ENCODE results near the gene MSS51.

MSS51 gene

GRCh38 chr10:73423309-73423708, 10.1 kb downstream of the MSS51 start:
- no peak for DNase-seq (ENCODE audit: low read depth)
- no peak overlapping the region for H3K4me3 ChIP-seq (ENCODE audit: low read depth, low read length)
- TF ChIP-seq, protein P1, sequence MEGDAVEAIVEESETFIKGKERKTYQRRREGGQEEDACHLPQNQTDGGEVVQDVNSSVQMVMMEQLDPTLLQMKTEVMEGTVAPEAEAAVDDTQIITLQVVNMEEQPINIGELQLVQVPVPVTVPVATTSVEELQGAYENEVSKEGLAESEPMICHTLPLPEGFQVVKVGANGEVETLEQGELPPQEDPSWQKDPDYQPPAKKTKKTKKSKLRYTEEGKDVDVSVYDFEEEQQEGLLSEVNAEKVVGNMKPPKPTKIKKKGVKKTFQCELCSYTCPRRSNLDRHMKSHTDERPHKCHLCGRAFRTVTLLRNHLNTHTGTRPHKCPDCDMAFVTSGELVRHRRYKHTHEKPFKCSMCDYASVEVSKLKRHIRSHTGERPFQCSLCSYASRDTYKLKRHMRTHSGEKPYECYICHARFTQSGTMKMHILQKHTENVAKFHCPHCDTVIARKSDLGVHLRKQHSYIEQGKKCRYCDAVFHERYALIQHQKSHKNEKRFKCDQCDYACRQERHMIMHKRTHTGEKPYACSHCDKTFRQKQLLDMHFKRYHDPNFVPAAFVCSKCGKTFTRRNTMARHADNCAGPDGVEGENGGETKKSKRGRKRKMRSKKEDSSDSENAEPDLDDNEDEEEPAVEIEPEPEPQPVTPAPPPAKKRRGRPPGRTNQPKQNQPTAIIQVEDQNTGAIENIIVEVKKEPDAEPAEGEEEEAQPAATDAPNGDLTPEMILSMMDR (IDR thresholded peaks at IDR 0.05; ENCODE audit: insufficient read depth, low read depth, low read length, missing control alignments): no peak

GRCh38 chr10:73416571-73416970, 16.8 kb downstream of the MSS51 start:
- DNase-seq (ENCODE audit: low read depth): no peak
- TF ChIP-seq, protein P1 (IDR thresholded peaks at IDR 0.05; ENCODE audit: insufficient read depth, low read depth, low read length, missing control alignments): no peak
- no peak overlapping the region for H3K4me3 ChIP-seq (ENCODE audit: low read depth, low read length)

DNA sequence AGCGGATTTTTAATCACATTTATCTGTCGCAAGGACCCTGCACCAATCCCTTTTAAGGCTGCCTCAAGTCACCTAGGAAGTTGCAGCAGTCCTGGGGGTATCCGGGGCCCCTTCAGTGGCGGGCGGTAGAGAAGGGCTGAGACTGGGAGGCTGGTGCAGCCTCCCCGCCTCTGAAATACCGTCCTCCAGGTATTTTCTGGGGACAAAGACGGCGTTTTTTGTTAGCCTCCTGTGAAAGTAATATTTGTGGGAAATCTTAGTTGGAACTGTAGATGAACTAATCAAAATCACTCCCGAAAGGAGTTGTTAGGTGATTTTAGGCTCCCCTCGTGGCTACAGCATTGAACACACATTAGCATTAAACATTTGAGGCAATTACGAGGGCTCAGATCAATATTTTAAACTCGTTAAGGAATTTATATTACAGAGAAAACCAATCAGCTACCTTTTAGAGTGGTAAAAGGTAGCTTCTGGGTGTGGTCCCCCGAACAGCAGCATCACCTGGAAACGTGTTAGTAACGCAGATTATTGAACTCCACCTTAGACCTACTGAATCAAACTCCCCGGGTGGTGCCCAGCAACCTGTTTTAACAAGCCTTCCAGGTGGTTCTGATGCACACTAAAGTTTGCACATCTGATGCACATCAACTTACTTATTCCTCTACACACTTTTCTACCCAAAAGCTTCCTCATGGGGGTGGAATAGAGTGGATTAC, 19.0 kb downstream of the MSS51 start:
- DNase-seq (ENCODE audit: low read depth): no peak
- peak overlapping the region; percentile 97 for H3K4me3 ChIP-seq (ENCODE audit: low read depth, low read length)
- TF ChIP-seq, protein P1 (IDR thresholded peaks at IDR 0.05; ENCODE audit: insufficient read depth, low read depth, low read length, missing control alignments): no peak

- DNase-seq (ENCODE audit: low read depth): peak; percentile 93
- H3K4me3 ChIP-seq (ENCODE audit: low read depth, low read length): peak within 1 kb of the TSS; percentile 97
Measured at GRCh38 chr10:73413528-73414229, 19.7 kb downstream of the MSS51 start, which contains the start of gene ANXA7. TSS of gene ANXA7 (minus strand) at chr10:73414058. CDS start at chr10:73400856, 13,202 bp downstream.

GRCh38 chr10:73413108-73413527, 20.2 kb downstream of the MSS51 start:
- DNase-seq (ENCODE audit: low read depth): peak; percentile 81
- TF ChIP-seq, protein P1 (IDR thresholded peaks at IDR 0.05; ENCODE audit: insufficient read depth, low read depth, low read length, missing control alignments): no peak
- H3K4me3 ChIP-seq (ENCODE audit: low read depth, low read length): peak overlapping the region; percentile 97

More at GRCh38 chr10:73413528-73414229, 19.7 kb downstream of the MSS51 start, which contains the start of gene ANXA7:
- TF ChIP-seq, protein P1 (IDR thresholded peaks at IDR 0.05; ENCODE audit: insufficient read depth, low read depth, low read length, missing control alignments): peak; percentile 8

DNA sequence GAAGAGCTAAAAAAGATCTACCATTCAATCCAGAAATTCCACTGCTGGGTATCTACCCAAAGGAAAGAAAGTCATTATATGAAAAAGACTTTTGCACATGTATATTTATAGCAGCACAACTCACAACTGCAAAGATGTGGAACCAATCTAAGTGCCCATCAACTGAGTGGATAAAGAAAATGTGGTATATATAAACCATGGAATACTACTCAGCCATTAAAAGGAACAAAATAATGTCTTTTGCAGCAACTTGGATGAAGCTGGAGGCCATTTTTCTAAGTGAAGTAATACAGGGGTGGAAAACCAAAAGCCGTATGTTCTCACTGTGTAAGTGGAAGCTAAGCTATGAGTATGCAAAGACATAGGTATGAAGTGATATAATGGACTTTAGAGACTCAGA, 22.5 kb downstream of the MSS51 start:
- TF ChIP-seq, protein P1 (IDR thresholded peaks at IDR 0.05; ENCODE audit: insufficient read depth, low read depth, low read length, missing control alignments): no peak

More for the DNA sequence above, 22.5 kb downstream of the MSS51 start:
- no peak for DNase-seq (ENCODE audit: low read depth)
- H3K4me3 ChIP-seq (ENCODE audit: low read depth, low read length): no peak overlapping the region
